ENCODE data around the gene PDE2A.

DNA sequence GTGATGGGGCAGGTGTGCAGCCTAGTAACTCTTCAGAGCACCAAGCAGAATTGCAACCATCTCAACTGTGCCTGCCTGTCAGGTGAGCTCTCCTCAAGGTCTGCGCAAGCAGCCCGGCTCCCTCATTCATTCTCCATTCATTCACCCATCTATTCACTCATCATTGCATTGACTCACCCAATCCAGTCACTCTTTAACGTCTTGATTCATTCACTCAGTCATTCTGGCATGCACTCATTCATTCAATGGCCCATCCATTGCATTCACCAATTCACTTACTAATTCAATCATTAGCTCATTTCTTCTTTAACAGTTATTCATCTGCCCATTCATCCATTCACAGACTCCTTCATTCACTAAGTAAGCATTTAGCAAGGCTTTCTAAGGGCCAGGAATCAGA lies 111.8 kb downstream of the PDE2A start:
- TF ChIP-seq, protein P1, sequence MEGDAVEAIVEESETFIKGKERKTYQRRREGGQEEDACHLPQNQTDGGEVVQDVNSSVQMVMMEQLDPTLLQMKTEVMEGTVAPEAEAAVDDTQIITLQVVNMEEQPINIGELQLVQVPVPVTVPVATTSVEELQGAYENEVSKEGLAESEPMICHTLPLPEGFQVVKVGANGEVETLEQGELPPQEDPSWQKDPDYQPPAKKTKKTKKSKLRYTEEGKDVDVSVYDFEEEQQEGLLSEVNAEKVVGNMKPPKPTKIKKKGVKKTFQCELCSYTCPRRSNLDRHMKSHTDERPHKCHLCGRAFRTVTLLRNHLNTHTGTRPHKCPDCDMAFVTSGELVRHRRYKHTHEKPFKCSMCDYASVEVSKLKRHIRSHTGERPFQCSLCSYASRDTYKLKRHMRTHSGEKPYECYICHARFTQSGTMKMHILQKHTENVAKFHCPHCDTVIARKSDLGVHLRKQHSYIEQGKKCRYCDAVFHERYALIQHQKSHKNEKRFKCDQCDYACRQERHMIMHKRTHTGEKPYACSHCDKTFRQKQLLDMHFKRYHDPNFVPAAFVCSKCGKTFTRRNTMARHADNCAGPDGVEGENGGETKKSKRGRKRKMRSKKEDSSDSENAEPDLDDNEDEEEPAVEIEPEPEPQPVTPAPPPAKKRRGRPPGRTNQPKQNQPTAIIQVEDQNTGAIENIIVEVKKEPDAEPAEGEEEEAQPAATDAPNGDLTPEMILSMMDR (IDR thresholded peaks at IDR 0.05) = no peak
- TF ChIP-seq POLR2A (IDR thresholded peaks at IDR 0.05) = no peak

Measured in lower leg skin (tissue), 3 donors.